Measurements from ENCODE around the gene LRRC30. TPM values are rescaled to one million over a fixed set of nuclear protein-coding genes. Genes with fewer than 3 reads are reported as not detected.
"Not testable (repeated sequence)": the region's sequence is repeated elsewhere in the genome, so short reads cannot be mapped to it uniquely, and the experiment has no call there.

LRRC30 gene
- not detected in 2 replicates for total RNA-seq

GRCh38 chr18:7230626-7231349 is at the start of gene LRRC30:
LRRC30 (plus strand) TSS chr18:7231089; CDS start chr18:7231139, 50 bp downstream.
- intact Hi-C loops (cut with micrococcal nuclease) = no loop called here

DNA sequence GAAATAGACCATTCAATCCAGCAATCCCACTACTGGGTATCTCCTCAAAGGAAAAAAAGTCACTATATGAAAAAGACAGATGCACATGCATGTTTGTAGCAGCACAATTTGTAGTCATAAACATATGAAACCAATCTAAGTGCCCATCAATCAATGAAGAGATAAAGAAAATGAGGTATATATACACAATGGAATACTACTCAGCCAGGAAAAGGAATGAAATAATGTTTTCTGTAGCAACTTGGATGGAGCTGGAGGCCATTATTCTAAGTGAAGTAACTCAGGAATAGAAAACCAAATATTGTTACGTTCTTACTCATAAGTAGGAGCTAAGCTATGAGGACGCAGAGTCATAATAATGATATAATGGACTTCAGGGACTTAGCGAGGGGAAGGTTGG is 45.2 kb upstream of the LRRC30 start:
- intact Hi-C loops (cut with micrococcal nuclease) = no loop called here

DNA sequence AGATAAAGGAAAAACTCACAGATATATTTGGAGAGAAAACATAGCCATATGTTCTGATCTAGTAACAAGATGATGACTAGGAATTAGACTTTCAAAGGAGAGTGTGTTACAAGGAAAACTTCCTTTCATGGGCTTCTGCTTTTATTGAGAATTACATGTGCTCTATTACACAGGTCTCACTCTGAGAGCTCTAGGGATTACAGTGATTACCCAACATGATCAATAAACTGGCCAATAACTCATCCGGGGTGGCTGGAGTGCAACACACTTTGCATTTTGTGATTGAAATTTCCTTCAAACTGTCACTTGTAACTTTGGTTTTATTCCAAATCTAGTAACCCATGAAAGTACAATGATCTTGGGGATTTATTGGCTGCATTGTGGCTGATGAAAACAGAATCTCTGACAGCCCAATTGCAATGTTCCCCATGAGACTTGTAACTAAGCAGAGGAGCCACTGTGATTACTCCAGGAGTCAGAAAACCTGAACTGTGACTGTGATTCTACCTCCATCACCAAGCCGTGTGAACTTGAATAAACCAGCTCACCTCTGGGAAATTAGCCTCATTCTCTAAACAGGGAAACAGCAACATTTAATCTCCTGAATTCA is 40.2 kb upstream of the LRRC30 start:
- intact Hi-C loops (cut with micrococcal nuclease) = no loop called here

DNA sequence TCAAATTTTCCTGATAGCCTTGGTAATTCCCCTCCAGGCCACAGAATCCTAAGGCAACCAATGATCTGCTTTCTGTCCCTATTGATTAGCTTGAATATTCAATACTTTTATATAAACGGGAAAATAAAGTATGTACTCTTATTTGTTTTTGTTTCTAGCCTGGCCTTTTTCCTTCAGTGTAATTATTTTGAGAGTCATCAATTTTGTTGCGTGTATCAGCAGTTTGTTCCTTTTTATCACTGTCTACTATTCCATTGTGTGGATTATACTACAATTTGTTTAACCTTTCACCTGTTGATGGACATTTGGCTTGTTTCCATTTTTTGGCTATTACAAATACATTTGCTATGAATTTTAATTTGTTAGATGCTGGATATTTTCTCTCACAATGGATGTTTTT is 39.2 kb upstream of the LRRC30 start:
- intact Hi-C loops (cut with micrococcal nuclease) = no loop called here

- intact Hi-C loops (cut with micrococcal nuclease) = no loop called here
Observed at GRCh38 chr18:7195266-7195665, 35.6 kb upstream of the LRRC30 start.

DNA sequence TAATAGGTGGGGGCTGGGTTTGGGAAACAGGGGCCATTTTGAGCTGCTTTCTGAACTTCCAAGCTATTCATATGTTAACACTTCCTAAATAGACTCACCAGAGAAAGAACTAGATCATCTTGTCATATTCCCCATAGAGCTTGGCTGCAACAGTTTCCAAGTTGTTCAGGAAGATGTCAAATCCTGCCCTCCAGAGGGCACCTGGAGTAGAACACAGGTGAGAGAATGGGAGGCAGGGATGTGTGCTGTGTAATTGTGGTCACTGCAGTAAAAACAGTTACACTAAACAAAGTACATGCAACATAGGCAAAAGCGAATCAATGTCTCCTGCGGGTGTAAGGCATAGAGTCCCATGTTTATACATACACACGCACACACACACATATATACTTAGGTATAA is 34.5 kb upstream of the LRRC30 start:
- intact Hi-C loops (cut with micrococcal nuclease) = no loop called here

- intact Hi-C loops (cut with micrococcal nuclease) = no loop called here
Observed at GRCh38 chr18:7197854-7198253, 33.0 kb upstream of the LRRC30 start.

- intact Hi-C loops (cut with micrococcal nuclease) = no loop called here
Observed at GRCh38 chr18:7198326-7198725, 32.6 kb upstream of the LRRC30 start.

DNA sequence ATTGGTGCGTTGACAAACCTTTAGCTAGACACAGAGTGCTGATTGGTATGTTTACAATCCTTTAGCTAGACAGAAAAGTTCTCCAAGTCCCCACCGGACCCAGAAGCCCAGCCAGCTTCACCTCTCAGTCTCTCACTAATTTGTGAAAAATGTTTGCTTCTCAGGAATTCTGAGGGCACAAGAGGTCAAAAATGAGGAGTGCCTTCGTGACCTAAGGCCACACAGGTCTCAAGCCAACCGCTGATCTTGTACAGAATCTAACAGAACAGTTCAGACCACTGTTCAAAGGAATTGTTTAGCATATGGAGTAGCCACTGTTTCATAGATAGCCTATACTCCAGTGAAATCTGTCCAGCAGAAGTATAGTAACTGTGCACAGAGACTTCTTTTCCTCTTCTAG is 29.8 kb upstream of the LRRC30 start:
- intact Hi-C loops (cut with micrococcal nuclease) = no loop called here

DNA sequence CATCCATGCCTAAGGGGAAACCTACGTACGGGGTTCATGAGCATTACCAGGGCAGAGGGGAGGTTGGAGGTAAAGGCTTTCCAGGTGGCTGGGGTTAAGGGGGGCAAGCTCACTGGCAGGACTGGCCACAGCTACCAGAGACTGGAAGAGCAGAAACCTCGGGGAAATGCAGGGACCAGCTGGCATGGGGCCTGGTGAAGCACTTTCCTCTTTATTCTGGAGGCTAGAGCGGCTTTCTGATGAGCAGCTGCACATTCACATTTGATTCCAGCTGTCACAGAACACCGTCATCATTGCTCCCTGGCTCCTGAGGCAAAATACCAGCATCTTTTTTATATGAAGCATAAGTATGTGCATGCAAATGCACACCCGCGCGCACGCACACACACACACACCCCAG is 28.7 kb upstream of the LRRC30 start:
- intact Hi-C loops (cut with micrococcal nuclease) = no loop called here

- intact Hi-C loops (cut with micrococcal nuclease) = not testable (repeated sequence)
Observed at GRCh38 chr18:7203601-7204000, 27.3 kb upstream of the LRRC30 start.

DNA sequence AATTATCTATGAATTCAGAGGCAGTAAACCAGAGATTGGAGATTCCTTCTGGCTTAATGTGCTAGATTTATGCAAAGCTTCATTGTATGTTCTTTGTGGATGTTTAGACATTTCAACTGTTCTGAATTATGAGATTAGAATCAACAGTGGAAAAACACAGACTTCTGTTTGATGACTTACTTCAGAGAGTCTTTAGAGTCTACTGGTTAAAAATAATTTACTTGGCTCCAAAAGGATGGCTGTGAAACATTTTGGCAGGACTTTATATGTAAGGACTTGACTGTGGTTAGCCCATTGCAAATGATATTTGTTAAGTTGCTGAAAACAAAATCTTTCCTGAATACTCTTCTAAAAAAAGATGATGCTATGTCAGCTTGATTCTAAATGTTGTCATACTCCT is 25.5 kb upstream of the LRRC30 start:
- intact Hi-C loops (cut with micrococcal nuclease) = no loop called here

DNA sequence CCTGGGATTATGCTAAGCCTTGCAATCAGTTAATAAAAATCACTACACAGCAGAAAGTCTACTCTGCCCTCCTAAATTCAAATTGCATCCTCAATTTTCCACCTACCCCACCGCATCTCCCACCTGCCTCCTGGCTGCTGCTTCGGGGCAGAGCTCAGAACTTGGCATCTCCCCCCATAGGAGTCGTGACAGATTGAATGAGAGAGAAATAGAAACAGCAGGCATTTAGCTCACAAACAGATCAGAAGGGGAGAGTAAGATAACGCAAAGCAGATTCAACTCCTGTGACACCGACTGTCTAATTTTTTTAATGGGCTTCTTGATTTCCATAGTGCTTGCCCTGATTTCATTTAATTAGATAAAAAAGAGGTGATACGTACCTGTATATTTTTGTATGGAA is 24.7 kb upstream of the LRRC30 start:
- intact Hi-C loops (cut with micrococcal nuclease) = no loop called here

DNA sequence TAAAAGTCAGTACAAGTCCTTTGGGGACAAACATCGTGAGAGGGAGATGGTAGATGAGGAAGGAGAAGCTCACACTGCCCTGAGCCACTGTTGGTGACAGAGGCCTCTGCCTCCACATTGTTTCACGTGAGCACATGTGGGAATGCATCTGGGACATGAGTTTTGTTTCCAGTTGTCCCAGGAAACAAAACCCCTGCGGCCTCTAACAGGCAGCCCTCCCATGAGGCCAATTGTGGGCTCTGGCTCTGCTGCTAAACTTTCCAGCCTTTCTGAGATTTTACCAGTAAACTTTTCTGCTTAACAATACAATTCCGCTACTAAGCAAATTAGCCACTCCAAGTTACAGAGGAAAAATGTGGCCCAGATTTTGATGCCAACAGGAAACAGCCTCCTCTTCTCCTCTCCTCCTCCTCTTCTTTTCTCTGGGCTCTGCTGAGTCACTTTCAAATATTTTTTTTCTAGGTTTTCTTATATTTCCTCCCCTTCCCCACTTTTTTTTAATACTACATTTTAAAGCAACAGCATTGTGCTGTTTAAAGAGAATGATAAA is 23.4 kb upstream of the LRRC30 start:
- intact Hi-C loops (cut with micrococcal nuclease) = no loop called here

DNA sequence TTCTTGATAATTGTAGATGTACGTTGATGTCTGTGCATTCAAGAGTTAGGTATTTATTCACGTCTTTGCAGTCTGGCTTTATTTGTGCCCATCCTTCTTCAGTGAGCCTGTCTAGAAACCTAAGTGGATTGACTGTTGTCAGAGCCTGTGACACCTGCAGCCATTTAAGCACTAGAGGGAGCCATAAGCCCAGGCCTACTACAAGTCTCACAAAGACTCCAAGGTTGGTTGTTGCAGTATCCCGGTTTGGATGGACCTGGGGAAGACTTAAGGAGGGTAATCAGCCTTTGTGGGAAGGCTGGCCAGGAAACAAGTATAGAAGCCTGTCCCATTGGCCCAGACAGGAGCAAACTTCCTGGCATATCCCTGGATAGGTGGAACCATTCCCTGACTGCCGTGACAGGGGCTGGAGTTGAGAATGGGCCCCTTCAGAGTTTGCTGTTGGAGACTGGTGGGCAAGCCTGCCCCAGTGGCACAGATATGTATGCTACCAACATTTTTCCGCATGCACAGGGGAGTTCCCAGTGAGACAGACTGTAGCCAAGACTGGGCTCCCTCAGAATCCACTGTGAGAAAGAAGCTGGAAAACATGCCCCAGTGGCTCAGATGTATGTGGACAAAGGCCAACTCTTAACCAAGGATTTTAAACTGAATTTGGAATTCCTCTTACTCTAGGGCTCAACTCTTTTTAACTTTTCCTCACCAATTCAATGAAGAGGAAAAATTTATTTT is 9.3 kb upstream of the LRRC30 start:
- intact Hi-C loops (cut with micrococcal nuclease) = no loop called here

DNA sequence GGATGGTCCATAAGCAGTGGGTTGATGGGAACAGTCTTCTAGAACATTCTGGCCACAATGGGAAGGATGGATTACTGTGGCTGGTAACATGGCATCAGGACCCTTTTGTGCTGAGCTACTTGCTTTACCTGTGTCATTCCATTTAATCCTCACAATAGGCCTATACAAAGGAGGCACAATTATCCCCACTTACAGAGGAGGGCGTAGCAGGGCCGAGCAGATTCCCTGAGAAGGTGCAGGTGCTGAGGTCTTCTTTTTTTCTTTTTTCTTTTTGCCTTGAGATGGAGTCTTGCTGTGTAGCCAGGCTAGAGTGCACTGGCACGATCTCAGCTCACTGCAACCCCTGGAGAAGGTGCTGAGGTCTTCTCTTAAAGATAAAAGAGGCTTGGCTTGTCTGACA is 6.7 kb upstream of the LRRC30 start:
- intact Hi-C loops (cut with micrococcal nuclease) = no loop called here

GRCh38 chr18:7232218-7232617 is 1.3 kb downstream of the LRRC30 start:
- intact Hi-C loops (cut with micrococcal nuclease) = no loop called here

- intact Hi-C loops (cut with micrococcal nuclease) = no loop called here
Observed at GRCh38 chr18:7233134-7233810, 2.4 kb downstream of the LRRC30 start.

DNA sequence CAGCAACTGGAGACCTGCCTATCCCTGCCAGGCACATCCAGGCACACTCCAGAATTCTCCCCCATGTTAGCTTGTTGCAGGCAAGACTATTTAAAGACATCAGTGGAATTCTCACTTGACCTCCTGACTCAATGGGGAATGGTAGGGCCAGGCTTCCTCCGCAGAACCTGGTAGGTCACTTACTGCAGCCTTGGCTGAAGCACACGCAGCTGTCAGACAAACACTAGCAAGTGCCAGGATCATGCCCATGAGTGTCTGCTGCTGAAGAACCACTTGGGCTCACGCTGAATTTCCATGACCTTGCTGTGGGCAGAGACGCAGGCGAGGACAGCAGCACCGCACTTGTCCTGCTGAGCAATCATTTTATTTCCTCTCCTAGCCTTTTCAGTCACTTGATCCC is 3.2 kb downstream of the LRRC30 start:
- intact Hi-C loops (cut with micrococcal nuclease) = no loop called here

DNA sequence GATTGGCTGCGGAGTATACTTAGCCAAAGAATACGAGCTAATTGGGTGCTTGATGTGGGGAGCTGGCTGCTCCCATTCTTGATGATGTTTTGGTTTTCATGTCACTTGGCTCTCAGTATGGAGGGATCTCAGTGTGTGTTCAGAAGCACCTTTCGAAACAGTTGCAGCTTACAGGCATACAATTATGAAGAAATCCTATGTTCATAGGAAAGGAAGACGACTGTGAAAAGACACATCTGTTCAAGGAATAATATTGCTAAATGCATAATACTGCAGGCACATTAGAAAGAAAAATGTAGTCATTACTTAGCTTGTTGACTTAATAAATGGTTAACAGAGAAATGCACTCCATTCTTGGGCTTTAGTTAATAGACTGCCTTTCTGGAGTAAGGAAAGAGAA is 4.1 kb downstream of the LRRC30 start:
- intact Hi-C loops (cut with micrococcal nuclease) = no loop called here

GRCh38 chr18:7236072-7236471 is 5.2 kb downstream of the LRRC30 start:
- intact Hi-C loops (cut with micrococcal nuclease) = no loop called here

DNA sequence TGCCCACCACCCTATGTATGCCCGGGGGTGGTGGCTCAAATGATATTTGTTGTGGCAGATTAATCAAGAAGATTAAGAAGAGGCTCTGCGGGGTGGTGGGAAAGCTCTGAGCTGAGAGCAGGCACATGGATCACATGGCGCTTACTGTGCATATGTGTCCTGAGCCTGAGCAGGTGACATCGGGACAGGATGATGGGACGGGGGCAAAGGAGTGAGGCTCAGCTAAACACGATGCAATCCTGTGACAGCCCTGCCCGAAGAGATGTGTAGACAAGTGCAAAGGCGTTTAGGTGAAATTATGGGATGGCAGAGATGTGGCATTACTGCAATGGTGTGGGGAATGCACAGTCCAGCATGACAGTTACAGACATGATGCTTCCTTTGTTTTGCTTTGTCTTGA is 6.0 kb downstream of the LRRC30 start:
- intact Hi-C loops (cut with micrococcal nuclease) = no loop called here

Data from T-helper 1 cell treated with Interleukin-12 subunit alpha and Interleukin-12 subunit beta and Interleukin-4 antibody, amounts not matched to agents 30 ng/mL and 1 ng/mL, for 36 hours (primary cell).